ENCODE results near the gene ZDHHC8.

GRCh38 chr22:20086763-20087162, 44.8 kb upstream of the ZDHHC8 start:
- TF ChIP-seq POLR2AphosphoS5 (IDR thresholded peaks at IDR 0.05) (no peak), EP300 (IDR thresholded peaks at IDR 0.05; ENCODE audit: low read depth) (no peak), CTCF (IDR thresholded peaks at IDR 0.05) (no peak)
